HG02678 (cell line): ENCODE data around the gene FBXW2.
A peak's percentile ranks its signal among the peaks of the same experiment; 100 is the strongest.

Experiments
- ATAC-seq: cut with Tn5 transposase; IDR thresholded peaks from one replicate; pipeline ENCODE4 v1.9.1; 2021; ENCODE audit warnings: mild to moderate bottlenecking, moderate library complexity; ENCODE audit not compliant: unreplicated experiment

FBXW2 gene

GRCh38 chr9:120715389-120715924 lies 77.8 kb downstream of the FBXW2 start:
- ATAC-seq, result no peak

- ATAC-seq, result no peak
Observed at GRCh38 chr9:120714846-120715388, 78.3 kb downstream of the FBXW2 start.

GRCh38 chr9:120714088-120714845 lies 78.9 kb downstream of the FBXW2 start, which contains the start of gene MEGF9:
Gene MEGF9, minus strand, starts transcription at chr9:120714470. Its CDS starts 112 bp downstream, at chr9:120714358.
- ATAC-seq, result peak; percentile 95

- ATAC-seq, result no peak
Observed at GRCh38 chr9:120713257-120714087, 79.7 kb downstream of the FBXW2 start.

- no peak for ATAC-seq
Observed at GRCh38 chr9:120712539-120713031, 80.6 kb downstream of the FBXW2 start.

- no peak for ATAC-seq
Observed at GRCh38 chr9:120711841-120712538, 81.2 kb downstream of the FBXW2 start.

GRCh38 chr9:120711354-120711753 lies 81.9 kb downstream of the FBXW2 start:
- ATAC-seq, result no peak

- no peak for ATAC-seq
Observed at GRCh38 chr9:120710110-120710981, 82.9 kb downstream of the FBXW2 start.

GRCh38 chr9:120708526-120709224 lies 84.5 kb downstream of the FBXW2 start:
- no peak for ATAC-seq

- ATAC-seq, result no peak
Observed at GRCh38 chr9:120707170-120707569, 86.0 kb downstream of the FBXW2 start.
